Measurements from ENCODE around the gene CNEP1R1.

CNEP1R1 gene

GRCh38 chr16:50046853-50047252 lies 21.8 kb downstream of the CNEP1R1 start:
- Histone ChIP-seq H3K9ac (no peak overlapping the region), H3K27ac (no peak overlapping the region), H3K4me1 (ENCODE audit: low read depth, poor library complexity, severe bottlenecking) (no peaks in the 10 kb centered on the region), H3K4me2 (no peak overlapping the region), H3K79me2 (ENCODE audit: insufficient read depth, low read depth) (no peaks in the 10 kb centered on the region), H3K36me3 (ENCODE audit: insufficient read depth) (no peaks in the 10 kb centered on the region), H4K20me1 (ENCODE audit: insufficient read depth) (no peaks in the 10 kb centered on the region), H2AFZ (ENCODE audit: low read depth) (no peak overlapping the region), H3K4me3 (IDR thresholded peaks at IDR 0.05; ENCODE audit: insufficient read depth, low read depth, low read length) (no peak overlapping the region), H3K27me3 (ENCODE audit: insufficient read depth, low read depth) (no peaks in the 10 kb centered on the region)
- no peak for TF ChIP-seq CTCF (conservative IDR thresholded peaks at IDR 0.05; ENCODE audit: low read depth, low read length)

GRCh38 chr16:50047864-50048263 lies 22.8 kb downstream of the CNEP1R1 start:
- H3K36me3 ChIP-seq (ENCODE audit: insufficient read depth): no peaks in the 10 kb centered on the region
- H3K4me3 ChIP-seq (IDR thresholded peaks at IDR 0.05; ENCODE audit: insufficient read depth, low read depth, low read length): no peak overlapping the region
- no peaks in the 10 kb centered on the region for H3K27me3 ChIP-seq (ENCODE audit: insufficient read depth, low read depth)
- H3K79me2 ChIP-seq (ENCODE audit: insufficient read depth, low read depth): no peaks in the 10 kb centered on the region
- no peaks in the 10 kb centered on the region for H3K4me1 ChIP-seq (ENCODE audit: low read depth, poor library complexity, severe bottlenecking)
- H3K4me2 ChIP-seq: no peak overlapping the region
- no peaks in the 10 kb centered on the region for H4K20me1 ChIP-seq (ENCODE audit: insufficient read depth)
- H3K27ac ChIP-seq: no peak overlapping the region
- no peak overlapping the region for H2AFZ ChIP-seq (ENCODE audit: low read depth)
- no peak overlapping the region for H3K9ac ChIP-seq
- no peak for TF ChIP-seq CTCF (conservative IDR thresholded peaks at IDR 0.05; ENCODE audit: low read depth, low read length)

- no peak overlapping the region for H2AFZ ChIP-seq (ENCODE audit: low read depth)
- no peaks in the 10 kb centered on the region for H3K36me3 ChIP-seq (ENCODE audit: insufficient read depth)
- no peaks in the 10 kb centered on the region for H3K27me3 ChIP-seq (ENCODE audit: insufficient read depth, low read depth)
- H3K79me2 ChIP-seq (ENCODE audit: insufficient read depth, low read depth): no peaks in the 10 kb centered on the region
- TF ChIP-seq CTCF (conservative IDR thresholded peaks at IDR 0.05; ENCODE audit: low read depth, low read length): no peak
- H3K4me1 ChIP-seq (ENCODE audit: low read depth, poor library complexity, severe bottlenecking): no peaks in the 10 kb centered on the region
- H3K4me3 ChIP-seq (IDR thresholded peaks at IDR 0.05; ENCODE audit: insufficient read depth, low read depth, low read length): no peak overlapping the region
- no peaks in the 10 kb centered on the region for H4K20me1 ChIP-seq (ENCODE audit: insufficient read depth)
- no peak overlapping the region for H3K9ac ChIP-seq
- no peak overlapping the region for H3K27ac ChIP-seq
- no peak overlapping the region for H3K4me2 ChIP-seq
These were observed 25.8 kb downstream of the CNEP1R1 start for GRCh38 chr16:50050802-50051201.

GRCh38 chr16:50056226-50056625 lies 31.2 kb downstream of the CNEP1R1 start:
- TF ChIP-seq CTCF (conservative IDR thresholded peaks at IDR 0.05; ENCODE audit: low read depth, low read length): no peak

More at GRCh38 chr16:50056226-50056625, 31.2 kb downstream of the CNEP1R1 start:
- Histone ChIP-seq H3K79me2 (ENCODE audit: insufficient read depth, low read depth) (no peaks in the 10 kb centered on the region), H3K36me3 (ENCODE audit: insufficient read depth) (no peaks in the 10 kb centered on the region), H4K20me1 (ENCODE audit: insufficient read depth) (no peaks in the 10 kb centered on the region), H3K27me3 (ENCODE audit: insufficient read depth, low read depth) (no peaks in the 10 kb centered on the region), H3K4me2 (no peak overlapping the region), H3K27ac (no peak overlapping the region), H3K4me1 (ENCODE audit: low read depth, poor library complexity, severe bottlenecking) (no peaks in the 10 kb centered on the region), H3K9ac (no peak overlapping the region), H3K4me3 (IDR thresholded peaks at IDR 0.05; ENCODE audit: insufficient read depth, low read depth, low read length) (no peak overlapping the region), H2AFZ (ENCODE audit: low read depth) (no peak overlapping the region)

Measured in KMS-11 (cell line).